Activated B cell treated with CpG ODN at 0.5 μM for 24 hours (primary cell): Measurements from ENCODE around the gene MAMLD1. TPM values are rescaled to one million over a fixed set of nuclear protein-coding genes. Genes with fewer than 3 reads are reported as not detected.

Experiments
- ATAC-seq: fragments of 200-7000 bp; cut with Tn5 transposase; one replicate; pipeline ENCODE4 v1.10.0; 2021; ENCODE audit warnings: low read depth, mild to moderate bottlenecking, moderate library complexity
- CTCF ChIA-PET: fragments of 350-600 bp; sonication (Branson Sonifier 250); formaldehyde crosslinking; loops from one replicate; lab custom pipeline; 2021; ENCODE audit warnings: antibody characterized with exemption; lab: Charles Lee
- POLR2A ChIA-PET: fragments of 350-600 bp; sonication (Branson Sonifier 250); formaldehyde crosslinking; loops from one replicate; lab custom pipeline; 2021; ENCODE audit warnings: antibody characterized with exemption; lab: Charles Lee
- DNase-seq: peaks from one replicate; pipeline ENCODE4 v3.0.0; 2022
- H3K27ac Mint-ChIP-seq: one replicate; pipeline ENCODE4 v1.8.0; 2020; ENCODE audit warnings: mixed read lengths
- H3K27me3 Mint-ChIP-seq: one replicate; pipeline ENCODE4 v1.8.0; 2021; ENCODE audit warnings: mixed read lengths
- H3K36me3 Mint-ChIP-seq: one replicate; pipeline ENCODE4 v1.8.0; 2021; ENCODE audit warnings: low read depth, mixed read lengths
- H3K4me1 Mint-ChIP-seq: one replicate; pipeline ENCODE4 v1.8.0; 2021; ENCODE audit warnings: mixed read lengths
- H3K4me3 Mint-ChIP-seq: one replicate; pipeline ENCODE4 v1.8.0; 2020; ENCODE audit warnings: mild to moderate bottlenecking, mixed read lengths
- H3K9me3 Mint-ChIP-seq: one replicate; pipeline ENCODE4 v1.8.0; 2020; ENCODE audit warnings: mixed read lengths
- CTCF ChIP-seq: fragments of 200-600 bp; IDR thresholded peaks from one replicate; pipeline ENCODE4 v1.8.0; 2022; ENCODE audit warnings: antibody characterized with exemption, mild to moderate bottlenecking
- intact Hi-C: fragments of 100-400 bp; cut with micrococcal nuclease; formaldehyde crosslinking; loops from one replicate; pipeline ENCODE4 v1.15.1; 2024
- total RNA-seq: library from RNA; stranded (reverse); gene quantifications from 2 replicates; pipeline ENCODE4 v1.2.3, GENCODE V29; 2022

The MAMLD1 gene
- total RNA-seq, 1 donor from 2014 or later: 1.2 TPM

GRCh38 chrX:150543230-150544155 is 180.4 kb downstream of the MAMLD1 start:
- Mint-ChIP-seq H3K4me1 (peaks cover 38% of the 10 kb centered on the region), H3K9me3 (no peaks in the 10 kb centered on the region), H3K36me3 (no peaks in the 10 kb centered on the region), H3K27me3 (no peaks in the 10 kb centered on the region), H3K27ac (peak overlapping the region; percentile 77), H3K4me3 (peak overlapping the region; percentile 60)
- ATAC-seq (peak; percentile 56), DNase-seq (no peak)
- TF ChIP-seq CTCF: no peak
- intact Hi-C loops: loop anchor here (2.0 kb wide), 1 partner anchor 25 kb away; the partner anchor contains the start of gene MTM1
- ChIA-PET POLR2A (interaction anchor here (0.7 to 1.9 kb wide), 5 partner anchors 24 to 604 kb away, joined by 3 to 5 read pairs (median 3); partner anchors contain the start of gene MTM1), CTCF (interaction anchor here (1.3 kb wide), 1 partner anchor 140 kb away, joined by 3 read pairs; no protein-coding TSS in a partner anchor)

DNA sequence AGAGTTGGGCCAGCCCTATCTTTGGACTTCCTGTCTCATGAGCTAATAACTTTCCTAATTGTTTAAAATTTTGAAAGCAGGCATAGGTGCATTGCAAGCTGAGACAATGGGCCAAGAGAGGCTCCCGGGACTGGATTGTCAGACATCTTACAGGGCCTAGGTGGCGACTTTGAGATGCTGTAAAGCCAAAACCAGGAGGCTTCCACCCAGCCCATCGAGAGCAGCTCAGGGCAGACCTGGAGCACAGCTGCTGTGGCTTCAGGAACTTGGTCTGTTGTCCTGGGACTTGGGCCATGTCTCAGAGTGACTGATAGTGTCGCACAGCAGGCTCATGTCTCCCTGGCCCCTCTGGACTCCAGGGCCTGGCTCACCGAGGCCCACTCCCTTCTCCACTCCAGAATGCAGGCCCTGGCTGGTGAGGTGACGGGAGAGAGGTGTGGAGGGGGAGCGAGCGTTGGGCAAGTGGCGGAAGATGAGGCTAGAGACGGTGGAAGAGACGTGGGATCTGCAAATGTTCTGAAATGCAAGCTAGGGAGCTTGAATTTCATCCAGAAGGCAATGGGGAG is 181.2 kb downstream of the MAMLD1 start:
- H3K27me3 Mint-ChIP-seq: no peaks in the 10 kb centered on the region
- ATAC-seq (no peak), DNase-seq (no peak)
- TF ChIP-seq CTCF: no peak
- intact Hi-C loops: no loop called here
- H3K27ac Mint-ChIP-seq: no peak overlapping the region
- no peaks in the 10 kb centered on the region for H3K36me3 Mint-ChIP-seq
- CTCF ChIA-PET: interaction anchor here (1.3 kb wide), 1 partner anchor 139 kb away, joined by 3 read pairs; no protein-coding TSS in a partner anchor
- peaks cover 38% of the 10 kb centered on the region for H3K4me1 Mint-ChIP-seq
- no peaks in the 10 kb centered on the region for H3K9me3 Mint-ChIP-seq
- H3K4me3 Mint-ChIP-seq: no peak overlapping the region
- POLR2A ChIA-PET: interaction anchor here (1.1 to 1.9 kb wide), 3 partner anchors 25 to 604 kb away, joined by 3 to 5 read pairs (median 4); no protein-coding TSS in a partner anchor

- POLR2A ChIA-PET: interaction anchor here (1.1 to 1.9 kb wide), 2 partner anchors 24 to 66 kb away, joined by 4 to 5 read pairs; no protein-coding TSS in a partner anchor
- intact Hi-C loops: loop anchor here (5.0 kb wide), 2 partner anchors 42 to 183 kb away; partner anchors contain the start of gene MAMLD1
- H3K27me3 Mint-ChIP-seq: no peaks in the 10 kb centered on the region
- CTCF ChIA-PET: interaction anchor here (1.3 kb wide), 1 partner anchor 138 kb away, joined by 3 read pairs; no protein-coding TSS in a partner anchor
- no peak for TF ChIP-seq CTCF
- ATAC-seq (no peak), DNase-seq (no peak)
- H3K36me3 Mint-ChIP-seq: no peaks in the 10 kb centered on the region
- no peak overlapping the region for H3K4me3 Mint-ChIP-seq
- H3K4me1 Mint-ChIP-seq: peaks cover 38% of the 10 kb centered on the region
- no peak overlapping the region for H3K27ac Mint-ChIP-seq
- no peaks in the 10 kb centered on the region for H3K9me3 Mint-ChIP-seq
Measured at GRCh38 chrX:150544835-150545770, 182.0 kb downstream of the MAMLD1 start.

DNA sequence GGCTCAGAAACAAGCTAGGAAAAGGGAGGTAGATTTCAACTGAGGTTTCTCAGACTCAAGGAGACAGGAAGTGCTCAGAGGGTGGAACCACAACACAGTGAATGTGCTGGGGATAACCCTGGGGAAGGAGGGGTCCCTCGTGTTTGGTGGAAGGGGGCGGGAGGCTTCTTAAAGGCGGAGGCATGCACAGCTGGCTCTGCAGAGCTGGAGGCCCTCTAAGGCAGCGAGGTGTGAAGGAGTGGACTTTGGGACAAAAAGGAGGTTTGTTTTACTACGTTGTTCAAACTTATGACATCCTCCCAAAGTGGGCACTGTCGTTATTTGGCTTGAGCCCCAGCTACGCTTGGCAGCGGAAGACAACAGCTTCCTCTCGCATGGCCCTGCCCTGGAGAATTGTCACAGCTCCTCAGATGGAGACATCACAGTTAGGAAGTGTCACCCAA is 183.6 kb downstream of the MAMLD1 start:
- no peaks in the 10 kb centered on the region for H3K9me3 Mint-ChIP-seq
- intact Hi-C loops: loop anchor here (5.0 kb wide), 2 partner anchors 41 to 184 kb away; partner anchors contain the start of gene MAMLD1
- no peaks in the 10 kb centered on the region for H3K36me3 Mint-ChIP-seq
- H3K27ac Mint-ChIP-seq: peak overlapping the region; percentile 30
- H3K4me3 Mint-ChIP-seq: peak overlapping the region; percentile 38
- peaks cover 38% of the 10 kb centered on the region for H3K4me1 Mint-ChIP-seq
- ChIA-PET POLR2A (interaction anchor here (0.6 to 2.2 kb wide), 4 partner anchors 22 to 1006 kb away, joined by 4 to 28 read pairs (median 5); partner anchors contain the start of genes EOLA2 and MTM1), CTCF (no interaction called here)
- no peak for TF ChIP-seq CTCF
- DNase-seq (no peak), ATAC-seq (no peak)
- H3K27me3 Mint-ChIP-seq: no peaks in the 10 kb centered on the region
